Measurements from ENCODE around the gene LRP4. TPM values are rescaled to one million over a fixed set of nuclear protein-coding genes. Genes with fewer than 3 reads are reported as not detected.

LRP4 gene
- total and polyA plus RNA-seq, 10 donors, result 0.88 to 30.7 (median 19.9) TPM

DNA sequence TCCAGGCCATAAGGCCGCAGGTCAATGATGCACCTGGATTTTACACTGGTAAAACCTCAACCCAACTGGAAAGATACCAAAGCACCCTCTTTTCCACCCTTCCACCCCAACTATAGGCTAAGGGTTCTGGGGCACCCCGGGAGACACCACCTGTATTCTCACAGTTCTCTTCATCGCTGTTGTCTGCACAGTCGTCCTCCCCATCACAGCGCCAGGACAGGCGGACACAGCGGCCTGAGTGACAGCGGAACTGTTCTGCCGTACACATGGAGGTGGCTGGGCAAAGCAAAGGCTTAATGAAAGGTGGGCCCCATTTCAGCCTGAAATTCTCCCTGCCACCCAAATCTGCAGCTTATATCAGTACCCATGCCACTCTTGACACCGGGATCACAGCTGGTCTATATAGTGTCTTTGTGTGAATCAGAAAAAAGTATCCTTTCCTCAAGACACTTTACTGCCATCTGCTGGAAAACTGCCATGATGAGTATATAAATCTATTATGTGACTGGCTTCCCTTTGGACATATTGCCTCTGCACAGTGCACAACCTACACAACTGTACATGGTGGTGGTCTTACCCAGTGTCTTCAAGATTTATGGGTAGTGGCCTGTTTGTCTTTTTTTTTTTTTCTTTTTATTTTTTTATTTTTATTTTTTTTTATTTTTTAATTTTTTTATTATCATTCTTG lies 21.5 kb downstream of the LRP4 start:
- TF ChIP-seq, protein P1, sequence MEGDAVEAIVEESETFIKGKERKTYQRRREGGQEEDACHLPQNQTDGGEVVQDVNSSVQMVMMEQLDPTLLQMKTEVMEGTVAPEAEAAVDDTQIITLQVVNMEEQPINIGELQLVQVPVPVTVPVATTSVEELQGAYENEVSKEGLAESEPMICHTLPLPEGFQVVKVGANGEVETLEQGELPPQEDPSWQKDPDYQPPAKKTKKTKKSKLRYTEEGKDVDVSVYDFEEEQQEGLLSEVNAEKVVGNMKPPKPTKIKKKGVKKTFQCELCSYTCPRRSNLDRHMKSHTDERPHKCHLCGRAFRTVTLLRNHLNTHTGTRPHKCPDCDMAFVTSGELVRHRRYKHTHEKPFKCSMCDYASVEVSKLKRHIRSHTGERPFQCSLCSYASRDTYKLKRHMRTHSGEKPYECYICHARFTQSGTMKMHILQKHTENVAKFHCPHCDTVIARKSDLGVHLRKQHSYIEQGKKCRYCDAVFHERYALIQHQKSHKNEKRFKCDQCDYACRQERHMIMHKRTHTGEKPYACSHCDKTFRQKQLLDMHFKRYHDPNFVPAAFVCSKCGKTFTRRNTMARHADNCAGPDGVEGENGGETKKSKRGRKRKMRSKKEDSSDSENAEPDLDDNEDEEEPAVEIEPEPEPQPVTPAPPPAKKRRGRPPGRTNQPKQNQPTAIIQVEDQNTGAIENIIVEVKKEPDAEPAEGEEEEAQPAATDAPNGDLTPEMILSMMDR (IDR thresholded peaks at IDR 0.05 in 8 of 11, conservative IDR thresholded peaks at IDR 0.05 in 3 of 11), result peak in 3 of 11 experiments; percentile 7 to 15 (median 8)
- TF ChIP-seq POLR2A (IDR thresholded peaks at IDR 0.05) (no peak), POLR2AphosphoS5 (IDR thresholded peaks at IDR 0.05) (peak in 1 of 3 donors; percentile 17)
- Histone ChIP-seq H3K4me3 (no peak overlapping the region), H3K27ac (peak overlapping the region in 4 of 8 donors; percentile 4 to 33 (median 30)), H3K4me1 (peaks cover 0 to 8% (median 2%) of the 10 kb centered on the region in 6 donors), H3K27me3 (replicated peaks in 1 of 7) (no peaks in the 10 kb centered on the region), H3K9me3 (no peaks in the 10 kb centered on the region), H3K36me3 (no peaks in the 10 kb centered on the region)
- no peak for DNase-seq
- intact Hi-C loops (cut with DNase I; ENCODE audit: low total_unique reads), result no loop called here
- 82 to 96% (median 91%) methylated on average over 10 of the region's 10 CpGs for WGBS, 5 donors

DNA sequence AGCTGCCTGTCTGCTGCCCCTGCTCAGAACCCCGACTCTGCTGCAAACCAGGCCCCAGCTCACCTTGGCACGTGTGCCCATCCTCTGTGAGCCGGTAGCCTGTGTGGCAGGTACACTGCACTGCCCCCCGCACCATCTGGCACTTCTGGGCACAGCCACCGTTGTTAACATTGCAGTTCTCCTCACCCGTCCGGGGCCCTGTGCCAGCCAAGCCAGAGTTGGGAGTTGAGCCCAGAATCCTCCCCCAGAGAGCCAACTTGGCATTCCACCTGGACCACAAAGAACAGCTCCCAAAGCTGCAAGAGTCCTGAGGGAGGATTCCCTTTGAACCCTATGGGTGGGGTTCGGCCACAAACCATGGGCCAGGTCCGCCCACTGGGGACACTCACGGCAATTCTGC lies 22.5 kb downstream of the LRP4 start:
- Histone ChIP-seq H3K4me1 (peaks cover 0 to 8% (median 2%) of the 10 kb centered on the region in 6 donors), H3K4me3 (no peak overlapping the region), H3K36me3 (no peaks in the 10 kb centered on the region), H3K27ac (no peak overlapping the region), H3K27me3 (replicated peaks in 1 of 7) (no peaks in the 10 kb centered on the region), H3K9me3 (no peaks in the 10 kb centered on the region)
- DNase-seq, result peak; percentile 61
- TF ChIP-seq POLR2A (IDR thresholded peaks at IDR 0.05) (no peak), POLR2AphosphoS5 (IDR thresholded peaks at IDR 0.05) (no peak)
- TF ChIP-seq, protein P1 (IDR thresholded peaks at IDR 0.05 in 8 of 11, conservative IDR thresholded peaks at IDR 0.05 in 3 of 11), result no peak
- intact Hi-C loops (cut with DNase I; ENCODE audit: low total_unique reads), result no loop called here
- WGBS, 5 donors, result 71 to 97% (median 90%) methylated on average over 4 to 10 of the region's 10 CpGs

GRCh38 chr11:46894961-46895360 lies 23.4 kb downstream of the LRP4 start:
- 86 to 95% (median 90%) methylated on average over 10 of the region's 10 CpGs for WGBS, 5 donors
- peak; percentile 61 for DNase-seq
- no peak for TF ChIP-seq POLR2A (IDR thresholded peaks at IDR 0.05)
- no peak for TF ChIP-seq POLR2AphosphoS5 (IDR thresholded peaks at IDR 0.05)
- TF ChIP-seq, protein P1 (IDR thresholded peaks at IDR 0.05 in 8 of 11, conservative IDR thresholded peaks at IDR 0.05 in 3 of 11), result no peak
- H3K4me3 ChIP-seq, result no peak overlapping the region
- H3K36me3 ChIP-seq, result no peaks in the 10 kb centered on the region
- H3K4me1 ChIP-seq, result peaks cover 0 to 8% (median under 1%) of the 10 kb centered on the region in 6 donors
- no peaks in the 10 kb centered on the region for H3K9me3 ChIP-seq
- no peak overlapping the region for H3K27ac ChIP-seq
- intact Hi-C loops (cut with DNase I; ENCODE audit: low total_unique reads), result no loop called here
- no peaks in the 10 kb centered on the region for H3K27me3 ChIP-seq (replicated peaks in 1 of 7)

DNA sequence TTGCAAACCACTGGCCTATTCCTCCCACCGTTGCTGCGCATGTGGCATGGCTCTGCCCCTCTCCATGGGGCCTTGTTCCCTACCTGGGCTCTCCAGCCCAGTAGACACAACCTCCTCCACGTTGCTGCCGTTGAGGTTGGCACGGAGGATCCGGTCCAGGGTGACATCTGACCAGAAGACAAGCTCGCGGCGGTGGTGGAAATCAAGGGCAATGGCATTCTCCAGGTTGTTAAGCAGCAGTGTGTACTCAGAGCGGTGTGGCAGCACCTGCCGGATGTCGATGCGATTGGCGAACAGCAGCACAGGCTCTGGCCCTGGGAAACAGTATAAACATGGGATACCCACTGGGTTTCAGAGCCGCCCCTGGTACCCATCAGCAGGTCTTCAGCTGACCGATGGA lies 23.8 kb downstream of the LRP4 start:
- H3K9me3 ChIP-seq, result no peaks in the 10 kb centered on the region
- no peak overlapping the region for H3K27ac ChIP-seq
- DNase-seq, result no peak
- intact Hi-C loops (cut with DNase I; ENCODE audit: low total_unique reads), result no loop called here
- 92 to 96% (median 95%) methylated on average over 16 of the region's 16 CpGs for WGBS, 5 donors
- no peaks in the 10 kb centered on the region for H3K27me3 ChIP-seq (replicated peaks in 1 of 7)
- TF ChIP-seq, protein P1 (IDR thresholded peaks at IDR 0.05 in 8 of 11, conservative IDR thresholded peaks at IDR 0.05 in 3 of 11), result no peak
- TF ChIP-seq POLR2A (IDR thresholded peaks at IDR 0.05) (no peak), POLR2AphosphoS5 (IDR thresholded peaks at IDR 0.05) (no peak)
- no peaks in the 10 kb centered on the region for H3K36me3 ChIP-seq
- H3K4me1 ChIP-seq, result peaks cover 0 to 12% (median 4%) of the 10 kb centered on the region in 6 donors
- no peak overlapping the region for H3K4me3 ChIP-seq

Data from spleen (tissue), 11 donors.